ENCODE data around the gene TSHZ3.

Gene TSHZ3

DNA sequence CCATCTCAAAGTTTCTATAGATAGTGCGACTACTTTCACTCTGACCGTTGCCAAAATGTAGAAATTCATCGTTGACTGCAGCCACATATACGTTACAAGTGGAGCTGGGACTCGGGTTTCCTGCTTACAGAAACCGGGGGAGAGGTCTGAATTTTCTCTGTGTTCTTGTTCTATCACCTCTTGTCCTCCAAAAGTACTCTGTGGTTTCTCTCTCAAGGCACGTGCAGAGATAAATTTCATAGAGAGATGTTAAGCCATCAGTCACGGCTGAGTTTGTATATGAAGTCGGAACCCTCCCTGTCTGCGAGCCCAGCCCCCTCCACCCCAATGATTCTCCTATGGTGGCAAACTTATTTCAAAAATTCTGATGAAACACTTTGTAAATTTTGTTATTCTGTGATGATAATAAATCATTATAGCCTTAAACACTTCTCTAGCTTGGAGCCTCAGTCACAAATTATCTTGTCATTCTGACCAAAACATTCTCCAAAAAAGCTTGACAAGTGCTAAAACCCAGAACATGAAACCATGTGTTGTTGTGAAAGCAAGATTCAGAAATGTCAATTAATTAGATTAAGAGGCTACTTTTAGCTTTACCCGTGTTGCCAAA, 87.5 kb downstream of the TSHZ3 start:
- no peak for DNase-seq

DNA sequence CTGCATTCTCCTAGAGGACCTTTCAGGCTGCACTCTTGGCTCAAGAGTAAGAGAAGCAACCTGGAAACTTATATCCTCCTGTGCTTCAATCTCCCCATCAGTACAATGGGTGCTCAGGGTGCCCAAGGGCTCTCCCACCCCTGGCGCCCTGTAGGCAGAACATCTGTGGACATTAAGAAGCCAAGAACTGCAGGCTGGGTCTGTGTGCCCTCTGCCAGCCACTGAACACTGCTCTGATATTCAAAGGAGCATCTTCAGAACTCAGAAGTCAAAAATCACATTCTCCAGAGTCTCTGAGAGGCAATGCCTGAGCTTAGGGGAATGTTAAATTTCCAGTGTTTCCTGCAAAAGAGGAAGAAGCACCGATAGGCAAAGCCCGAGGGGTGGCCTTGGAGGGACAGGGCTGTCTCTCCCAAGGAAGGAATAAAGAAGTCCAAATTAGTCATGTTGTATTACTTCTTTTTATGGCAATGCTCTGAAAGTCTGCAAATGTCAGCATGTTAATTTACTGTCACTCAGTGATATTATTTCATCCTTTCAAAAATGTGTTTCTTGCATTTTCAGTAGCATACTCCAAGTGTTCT, 88.1 kb downstream of the TSHZ3 start:
- DNase-seq = no peak

DNA sequence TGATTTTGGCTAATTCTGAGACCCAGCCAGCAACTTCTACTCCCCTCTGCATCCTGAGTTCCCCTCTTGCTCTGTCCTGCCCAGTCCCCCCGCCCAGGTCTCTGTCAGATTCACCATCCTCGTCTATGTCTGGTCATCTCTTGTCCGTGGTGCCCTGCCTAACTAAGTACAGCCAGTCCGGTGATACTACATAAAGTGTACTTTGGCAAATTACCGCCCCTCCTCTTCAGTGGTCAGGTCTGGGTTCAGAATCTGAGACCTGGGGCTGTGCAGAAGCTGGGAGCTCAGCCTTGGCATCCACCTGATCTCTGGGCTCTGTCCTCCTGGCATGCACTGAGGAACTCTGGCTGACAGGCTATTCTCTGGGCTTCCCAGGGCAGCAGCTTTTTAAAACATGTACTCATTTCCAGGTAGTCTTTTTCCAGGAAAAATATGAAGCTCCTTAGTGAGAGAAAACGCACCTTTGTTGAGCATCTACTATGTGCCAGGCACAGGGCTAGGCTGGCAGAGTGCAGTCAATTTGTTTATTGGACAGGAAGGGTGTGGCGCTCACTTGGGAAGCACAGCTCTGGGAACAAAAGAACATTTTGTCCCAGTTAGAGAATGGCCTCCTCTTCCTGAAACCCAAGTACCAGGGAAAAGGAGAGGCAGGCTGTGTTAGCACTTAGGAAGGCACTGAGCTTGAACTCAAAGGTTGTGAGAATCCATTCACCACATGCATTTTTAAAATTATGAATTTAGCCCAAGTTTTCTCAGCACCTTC, 88.9 kb downstream of the TSHZ3 start:
- DNase-seq = no peak

DNA sequence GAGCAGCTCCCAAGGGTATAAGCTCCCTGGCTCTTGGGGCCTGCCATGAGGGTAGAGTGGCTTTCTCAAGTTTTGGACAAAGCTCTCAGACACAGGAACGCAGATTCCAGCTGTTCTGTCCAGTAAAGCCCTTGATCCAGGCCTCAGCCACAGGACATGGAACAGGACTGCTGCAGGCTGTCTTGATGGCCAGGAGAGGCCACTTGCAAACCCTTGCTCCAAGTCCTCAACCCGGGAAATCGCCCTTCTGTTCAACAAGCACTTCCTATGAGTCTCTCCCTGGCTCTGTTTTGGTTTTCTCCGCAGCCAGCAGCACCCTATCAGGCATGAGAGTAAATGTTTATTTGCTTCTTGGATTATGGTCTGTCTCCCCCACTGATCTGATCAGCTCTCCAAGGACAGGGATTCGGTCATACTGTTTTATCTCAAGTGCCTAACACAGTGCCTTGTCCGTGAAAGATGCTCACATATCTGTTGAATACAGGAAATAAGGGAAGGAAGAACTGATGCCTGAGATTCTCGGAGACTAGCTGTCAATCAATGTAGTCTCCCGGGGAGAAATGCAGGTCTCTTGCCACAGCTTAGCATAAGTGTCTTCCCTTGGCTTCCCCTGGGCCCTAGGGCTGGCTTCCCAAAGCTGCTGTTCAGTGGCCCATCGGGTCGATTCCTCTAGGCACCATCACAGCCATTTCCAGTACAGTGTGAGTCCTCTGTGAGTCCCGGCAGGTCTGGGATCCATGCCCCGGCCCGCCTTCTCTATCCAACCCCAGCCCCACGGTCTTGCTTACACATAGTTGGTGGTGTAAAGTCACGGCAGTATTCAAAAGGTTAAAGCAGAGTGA, 90.8 kb downstream of the TSHZ3 start:
- no peak for DNase-seq

DNA sequence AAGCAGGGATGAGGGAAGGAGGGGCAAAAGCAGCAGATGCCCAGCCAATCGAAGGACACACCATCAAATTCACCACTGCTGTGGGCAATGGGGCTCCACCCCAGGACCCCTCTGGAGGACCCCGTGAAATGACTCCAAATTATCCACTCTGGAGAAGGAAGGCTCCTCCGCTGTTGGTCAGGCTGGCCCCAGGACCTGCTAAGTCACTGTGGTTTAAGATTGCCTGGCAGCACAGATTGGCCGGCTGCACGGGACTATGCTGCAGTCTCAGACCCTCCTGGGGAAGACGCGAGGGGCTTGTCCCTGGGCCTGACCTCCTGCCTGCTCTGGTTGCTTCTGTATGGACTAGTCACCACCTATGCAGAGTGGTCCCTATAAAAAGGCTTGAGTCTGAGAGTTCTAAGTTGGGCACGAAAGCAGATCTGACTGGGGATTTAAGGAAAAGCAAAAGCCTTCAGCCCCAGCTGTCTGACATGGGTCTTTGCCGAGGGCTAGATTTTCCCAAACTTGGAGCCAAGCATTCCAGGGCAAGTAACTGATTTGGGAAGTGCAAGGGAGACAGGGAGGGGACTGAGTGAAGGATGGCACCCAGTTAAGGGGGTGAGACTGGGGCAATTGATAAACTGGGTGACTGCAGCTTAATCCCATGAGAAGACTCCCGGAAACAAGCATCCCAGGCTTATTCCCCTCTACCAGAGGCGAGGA, 91.7 kb downstream of the TSHZ3 start:
- DNase-seq = no peak

DNA sequence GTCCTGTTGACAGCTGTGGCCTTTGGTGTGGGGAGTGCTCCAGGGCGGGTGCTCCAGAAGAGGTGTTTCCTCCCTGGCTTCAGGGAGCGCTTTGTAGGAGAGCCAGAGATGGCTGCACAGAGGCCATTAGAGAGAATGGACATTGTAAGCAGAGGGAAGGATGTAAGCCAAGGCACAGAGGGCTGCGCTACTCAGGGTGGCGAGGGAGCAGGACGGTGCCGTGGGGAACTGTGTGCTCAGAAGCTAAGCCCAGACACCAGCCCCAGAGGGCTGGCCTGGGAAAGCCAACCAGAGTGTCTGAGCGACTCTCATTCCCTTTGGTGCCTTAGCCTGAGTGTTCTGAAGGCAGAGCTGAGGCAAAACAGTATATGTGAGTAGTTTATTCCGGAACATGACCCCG, 92.2 kb downstream of the TSHZ3 start:
- no peak for DNase-seq

DNA sequence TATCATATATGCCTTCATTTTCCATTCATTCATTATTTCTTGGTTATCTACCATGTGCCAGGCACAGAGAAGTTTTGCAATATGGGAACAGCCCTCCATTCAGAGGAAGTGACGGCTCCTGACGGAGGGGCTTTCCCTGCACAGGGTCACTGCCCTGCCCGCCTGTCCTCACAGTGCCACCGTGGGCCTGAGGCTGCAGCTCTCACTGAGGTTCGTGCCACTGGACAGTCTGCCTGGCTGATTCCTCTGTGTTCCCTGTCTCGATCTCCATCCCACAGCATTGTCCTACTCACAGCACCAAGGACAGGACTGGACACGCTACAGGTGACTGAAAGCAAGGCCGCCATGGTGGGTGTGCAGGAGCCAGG, 92.7 kb downstream of the TSHZ3 start:
- DNase-seq = no peak

DNA sequence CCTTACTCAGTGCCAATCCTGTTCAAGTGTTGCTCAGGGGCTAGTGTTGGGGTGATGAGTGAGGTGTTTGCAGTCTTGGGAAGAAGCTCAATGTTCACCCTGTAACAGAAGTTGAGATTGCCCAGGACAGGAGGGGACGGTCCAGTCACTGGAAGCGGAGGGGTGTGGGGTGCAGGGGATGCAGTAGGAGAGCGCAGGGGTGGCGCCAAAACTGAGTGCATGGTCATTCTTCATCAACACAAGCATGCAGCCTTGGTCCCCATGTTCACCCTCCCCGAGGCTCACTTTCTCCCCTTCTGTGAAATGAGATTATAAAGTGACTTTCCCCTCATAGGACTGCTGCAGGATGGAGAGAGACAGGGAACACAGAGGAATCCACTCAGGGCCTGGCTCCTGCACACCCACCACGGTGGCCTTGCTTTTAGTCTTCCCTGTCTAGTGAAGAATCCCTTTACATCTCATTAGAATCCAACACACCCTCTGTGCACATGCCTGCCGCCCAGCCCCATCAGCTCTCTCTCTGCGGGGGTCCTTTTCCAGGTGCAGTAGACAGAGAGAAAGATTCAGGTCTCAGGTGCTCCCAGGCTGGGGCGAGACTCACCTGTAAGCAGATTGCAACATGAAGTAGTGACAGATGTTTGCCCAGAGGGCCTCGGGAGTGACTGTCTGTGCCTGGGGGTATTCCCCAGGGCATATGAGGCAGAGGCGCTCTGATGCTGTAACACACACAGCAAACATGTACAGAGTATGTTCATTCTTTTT, 93.2 kb downstream of the TSHZ3 start:
- DNase-seq = no peak

DNA sequence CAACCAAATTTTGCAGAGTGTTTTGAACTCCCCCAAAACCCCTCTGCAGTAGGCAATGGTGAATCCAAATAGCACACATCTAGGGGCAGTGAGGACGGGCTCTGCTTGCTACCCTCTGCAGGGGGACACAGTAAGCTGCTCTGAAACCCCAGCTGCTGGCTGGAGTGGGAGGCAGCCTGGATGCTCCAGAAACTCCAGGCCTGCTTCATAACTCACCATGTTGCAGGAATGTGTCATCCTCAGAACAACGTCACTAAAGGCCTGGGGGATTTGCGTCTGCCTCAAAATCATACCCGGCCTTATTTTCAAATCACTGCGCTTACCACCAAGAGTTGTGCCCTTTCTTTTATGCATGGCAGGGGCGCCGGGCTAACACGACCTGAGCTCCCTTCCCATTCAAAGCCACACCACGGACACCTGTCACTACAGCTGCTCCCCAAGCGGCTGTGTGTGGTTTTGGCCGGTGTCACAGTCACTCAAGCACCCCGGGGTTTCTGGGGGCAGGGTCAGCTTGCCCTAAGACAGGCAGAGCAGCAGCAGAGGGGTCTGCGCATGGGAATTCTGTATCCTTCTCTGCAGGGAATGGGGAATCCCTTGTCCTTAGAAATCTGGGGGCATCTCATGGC, 93.9 kb downstream of the TSHZ3 start:
- no peak for DNase-seq

DNA sequence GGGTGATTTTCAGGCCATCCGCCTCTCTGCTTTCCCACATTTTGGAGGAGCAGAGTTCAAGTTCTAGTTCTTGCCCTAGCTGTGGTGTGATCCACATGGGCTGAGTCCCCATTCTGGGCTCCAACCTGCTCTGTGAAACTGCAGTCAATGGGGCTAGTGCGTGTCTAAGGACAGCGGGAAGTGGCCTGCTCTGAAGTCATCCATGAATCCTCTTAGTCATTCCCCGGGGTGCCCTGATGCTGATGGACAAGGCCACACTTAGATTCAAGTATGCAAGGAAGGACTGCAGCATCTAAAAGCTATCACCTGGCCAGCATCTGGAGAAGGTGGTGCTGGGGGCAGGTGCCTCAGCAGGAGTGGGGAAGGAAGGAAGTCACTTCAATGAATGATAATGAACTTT, 94.6 kb downstream of the TSHZ3 start:
- DNase-seq = no peak

DNA sequence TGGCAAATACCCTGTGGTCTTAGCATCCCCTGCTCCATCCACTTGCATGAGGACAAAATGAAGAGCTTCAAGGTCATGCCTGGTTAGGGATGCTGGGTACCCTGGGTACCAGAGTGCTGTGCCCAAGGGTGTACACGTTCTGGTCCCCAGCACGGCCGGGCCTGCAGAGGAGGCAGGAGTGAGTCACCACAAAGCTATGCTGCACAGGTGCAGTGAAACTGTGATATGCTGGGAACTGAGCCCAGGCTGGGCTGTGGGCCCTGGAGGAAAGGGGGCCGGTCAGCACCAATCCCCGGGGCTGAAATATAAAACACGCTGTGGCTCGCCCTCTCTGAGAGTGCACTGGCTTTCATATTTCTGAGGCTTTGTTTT, 95.1 kb downstream of the TSHZ3 start:
- DNase-seq = no peak

DNA sequence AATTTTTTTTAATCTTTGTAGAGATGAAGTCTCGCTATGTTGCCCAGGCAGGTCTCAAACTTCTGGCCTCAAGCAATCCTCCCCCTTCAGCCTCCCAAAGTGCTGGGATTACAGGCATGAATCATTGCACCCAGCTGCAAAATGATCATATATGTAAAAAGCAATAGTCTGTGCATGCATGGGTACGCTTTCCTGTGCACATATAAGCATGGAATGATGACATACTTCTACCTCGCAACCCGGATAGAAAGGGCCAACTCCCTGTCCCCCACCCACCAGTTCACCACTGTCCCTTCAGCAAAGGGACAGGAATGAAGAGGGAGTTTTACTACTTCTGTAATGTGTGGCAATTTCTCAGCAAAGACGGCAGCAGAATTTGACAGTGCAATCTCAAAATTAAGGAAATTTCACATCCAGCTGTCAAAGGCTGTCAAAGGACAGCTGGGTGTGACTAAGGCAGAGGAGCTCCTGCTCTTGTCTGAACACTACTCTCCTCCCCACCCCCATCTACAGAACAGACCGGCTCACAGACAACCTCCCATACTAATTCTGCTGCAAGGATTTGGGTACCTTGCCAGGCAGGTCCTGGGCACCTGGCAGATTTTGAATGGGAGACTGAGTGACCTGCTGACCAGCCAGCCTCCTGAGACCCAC, 95.6 kb downstream of the TSHZ3 start:
- no peak for DNase-seq

DNA sequence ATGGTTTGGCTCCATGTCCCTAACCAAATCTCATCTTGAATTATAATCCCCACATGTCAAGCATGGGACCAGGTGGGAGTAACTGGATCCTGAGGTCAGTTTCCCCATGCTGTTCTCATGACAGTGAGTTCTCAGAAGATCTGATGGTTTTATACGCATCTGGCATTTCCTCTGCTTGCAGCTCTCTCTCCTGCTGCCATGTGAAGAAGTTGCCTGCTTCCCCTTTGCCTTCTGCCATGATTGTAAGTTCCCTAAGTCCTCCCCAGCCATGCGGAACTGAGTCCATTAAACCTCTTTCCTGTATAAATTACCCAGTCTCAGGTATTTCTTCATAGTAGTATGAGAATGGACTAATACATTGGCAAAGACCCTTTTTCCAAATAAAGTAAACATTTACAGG, 96.8 kb downstream of the TSHZ3 start:
- no peak for DNase-seq

DNA sequence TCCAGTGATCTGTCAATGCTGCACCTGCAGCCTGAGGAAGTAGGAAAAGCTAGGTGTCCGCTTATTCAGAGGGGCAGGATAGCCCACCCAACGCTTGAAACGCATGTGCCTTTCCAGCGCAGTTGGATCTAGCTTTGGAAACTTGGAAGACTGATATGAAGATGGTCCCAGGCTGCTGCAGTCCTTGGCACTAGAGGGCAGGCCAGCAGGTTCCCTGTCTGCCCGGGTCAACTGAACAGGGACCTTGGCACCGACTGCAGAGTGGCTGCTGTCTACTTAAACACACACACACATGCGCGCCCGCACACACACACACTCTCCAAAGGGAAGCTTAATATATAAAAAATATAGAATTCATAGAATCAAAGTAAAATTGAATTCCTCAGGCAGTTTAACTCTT, 100.0 kb downstream of the TSHZ3 start:
- no peak for DNase-seq

DNA sequence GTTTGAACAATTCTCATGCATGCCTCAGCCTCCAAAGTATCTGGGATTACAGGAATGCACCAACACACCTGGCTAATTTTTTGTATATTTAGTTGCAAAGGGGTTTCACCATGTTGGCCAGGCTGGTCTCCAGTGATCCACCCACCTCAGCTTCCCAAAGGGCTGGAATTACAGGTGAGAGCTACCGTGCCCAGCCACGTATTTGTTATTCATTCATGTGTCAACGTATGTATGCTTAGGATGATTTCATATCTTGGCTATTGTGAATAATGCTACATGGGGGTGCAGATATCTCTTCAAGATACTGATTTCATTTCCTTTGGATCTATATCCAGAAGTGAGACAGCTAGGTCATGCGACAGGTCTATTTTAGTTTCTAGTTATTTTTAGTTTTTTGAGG, 113.4 kb downstream of the TSHZ3 start:
- no peak for DNase-seq

DNA sequence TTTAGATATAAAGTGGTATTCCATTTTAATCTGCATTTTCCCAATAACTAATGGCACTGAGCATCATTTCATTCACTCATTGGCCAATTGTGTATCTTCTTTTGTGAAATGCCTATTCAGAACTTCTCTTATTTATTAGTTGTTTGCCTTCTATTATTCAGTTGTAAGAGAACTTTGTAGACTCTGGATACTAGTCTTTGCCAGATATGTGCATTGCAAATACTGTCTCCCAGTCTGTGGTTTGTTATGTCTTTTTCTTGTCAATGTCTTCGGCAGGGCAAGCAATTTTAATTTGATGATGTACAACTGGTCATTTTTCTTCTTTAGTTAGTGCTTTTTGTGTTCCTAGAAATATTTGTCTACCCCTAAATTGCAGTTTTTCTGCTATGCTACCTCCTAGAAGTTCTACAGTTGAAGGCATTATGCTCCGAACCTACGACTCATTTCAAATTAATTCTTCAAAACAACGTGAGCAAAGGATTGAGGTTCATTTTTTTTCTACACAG, 115.9 kb downstream of the TSHZ3 start:
- no peak for DNase-seq

DNA sequence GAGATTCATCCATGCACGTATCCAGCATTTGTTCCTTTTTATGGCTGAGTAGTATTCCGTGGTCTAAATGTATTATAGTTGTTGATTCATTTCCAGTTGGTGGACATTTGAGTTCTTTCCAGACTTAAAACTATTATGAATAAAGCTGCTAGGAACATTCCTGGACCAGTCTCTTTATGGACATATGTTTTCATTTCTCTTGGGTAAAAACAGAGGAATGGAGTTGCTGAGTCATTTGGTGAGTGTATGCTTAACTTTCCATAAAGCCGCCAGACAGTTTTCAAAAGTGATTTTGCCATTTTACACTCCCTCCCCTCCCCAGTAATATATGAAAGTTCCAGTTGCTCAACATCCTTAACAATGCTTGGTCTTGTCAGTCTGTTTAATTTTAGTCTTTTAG, 116.4 kb downstream of the TSHZ3 start:
- DNase-seq = no peak

DNA sequence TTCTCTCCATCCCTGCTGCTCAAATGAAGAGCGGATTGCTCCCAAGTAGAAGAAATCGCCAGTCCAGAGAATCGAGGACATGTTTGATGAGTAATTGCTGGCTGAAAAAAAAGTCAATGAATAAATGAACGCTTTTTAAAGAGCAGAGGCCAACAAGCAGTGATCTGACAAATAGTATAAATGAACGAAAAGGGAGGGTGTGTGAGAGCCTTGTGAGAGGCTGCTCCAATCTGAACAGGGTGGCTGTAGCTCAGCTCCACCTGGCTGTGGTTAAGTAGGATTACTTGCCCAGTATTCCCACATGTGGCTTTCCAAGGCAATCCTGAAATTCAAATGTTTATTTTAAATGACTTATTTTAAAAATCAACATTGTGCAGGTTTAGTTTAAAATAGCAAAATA, 117.1 kb downstream of the TSHZ3 start:
- no peak for DNase-seq

DNA sequence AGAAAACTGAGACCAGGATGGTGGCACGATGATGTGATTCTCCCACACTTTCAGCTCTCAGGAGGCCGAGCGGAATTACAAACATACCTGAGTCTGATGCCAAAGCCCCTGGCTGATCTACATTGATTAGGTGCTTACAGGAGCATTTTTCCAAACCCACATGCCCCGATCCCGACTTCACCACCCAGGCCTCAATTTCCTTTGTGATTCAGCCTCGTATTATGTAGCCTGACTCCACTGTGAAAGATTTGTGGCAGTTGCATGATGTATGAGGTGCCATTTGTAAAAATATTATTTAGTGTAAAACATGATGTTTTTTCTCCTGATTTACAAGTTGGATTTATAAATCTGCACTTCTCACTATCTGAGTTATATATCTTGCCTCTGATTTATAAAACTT, 118.0 kb downstream of the TSHZ3 start:
- no peak for DNase-seq

DNA sequence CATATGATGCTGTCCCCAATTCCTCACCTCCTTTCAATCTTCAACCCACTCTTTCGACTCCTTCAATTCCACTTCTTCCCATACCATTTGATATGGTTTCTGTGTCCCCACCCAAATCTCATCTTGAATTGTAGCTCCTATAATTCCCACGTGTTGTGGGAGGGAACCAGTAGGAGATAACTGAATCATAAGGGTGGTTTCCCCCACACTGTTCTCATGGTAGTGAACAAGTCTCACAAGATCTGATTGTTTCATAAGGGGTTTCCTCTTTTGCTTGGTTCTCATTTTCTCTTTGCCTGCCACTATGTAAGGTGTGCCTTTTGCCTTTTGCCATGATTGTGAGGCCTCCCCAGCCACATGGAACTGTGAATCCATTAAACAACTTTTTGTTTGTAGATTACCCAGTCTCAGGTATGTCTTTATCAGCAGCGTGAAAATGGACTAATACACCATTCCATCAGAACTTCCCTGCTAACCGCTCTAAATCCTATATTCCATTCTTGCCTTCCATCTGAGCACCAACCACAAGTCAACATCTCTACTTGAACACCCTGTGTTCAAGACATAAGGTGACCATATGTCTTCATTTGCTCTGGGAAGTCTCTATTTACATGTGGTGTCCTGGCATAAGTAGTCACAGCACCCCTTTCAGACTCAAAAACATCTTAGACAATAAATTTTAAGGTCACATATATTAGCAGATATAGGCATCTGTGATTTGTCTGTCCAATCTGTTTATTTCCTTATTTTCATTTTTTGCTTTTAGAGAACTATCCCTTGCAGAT, 122.9 kb downstream of the TSHZ3 start:
- no peak for DNase-seq

Data from retina (tissue), 1 donor.